Activated CD4-positive, alpha-beta T cell treated with anti-CD3 and anti-CD28 coated beads for 4 hours (primary cell): Measurements from ENCODE around the gene CNTN5.

ENCODE experiments used
- DNase-seq, 2 donors: peaks; one replicate each; pipeline ENCODE4 v3.0.0-alpha.2; 2020

Gene CNTN5

DNA sequence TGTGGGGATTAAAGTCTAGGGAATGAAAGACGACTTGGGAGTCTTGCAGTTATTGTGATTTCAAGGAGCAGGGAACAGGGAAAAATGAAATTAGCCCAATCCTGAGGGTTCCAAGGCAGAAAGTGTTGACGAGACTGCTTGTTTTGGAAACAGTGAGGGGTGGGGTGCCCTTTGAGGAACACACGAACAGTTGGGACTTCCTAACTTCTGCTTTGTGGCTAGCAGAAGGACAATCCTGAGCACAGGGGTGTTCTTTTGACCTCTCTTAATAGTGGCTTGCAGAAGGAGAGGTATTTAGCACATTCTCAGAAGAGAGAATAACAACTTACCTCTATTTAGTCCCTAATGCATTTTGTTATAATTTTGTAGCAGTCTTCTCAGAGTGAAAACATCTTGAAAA lies 1120.5 kb downstream of the CNTN5 start:
- DNase-seq, result no peak

DNA sequence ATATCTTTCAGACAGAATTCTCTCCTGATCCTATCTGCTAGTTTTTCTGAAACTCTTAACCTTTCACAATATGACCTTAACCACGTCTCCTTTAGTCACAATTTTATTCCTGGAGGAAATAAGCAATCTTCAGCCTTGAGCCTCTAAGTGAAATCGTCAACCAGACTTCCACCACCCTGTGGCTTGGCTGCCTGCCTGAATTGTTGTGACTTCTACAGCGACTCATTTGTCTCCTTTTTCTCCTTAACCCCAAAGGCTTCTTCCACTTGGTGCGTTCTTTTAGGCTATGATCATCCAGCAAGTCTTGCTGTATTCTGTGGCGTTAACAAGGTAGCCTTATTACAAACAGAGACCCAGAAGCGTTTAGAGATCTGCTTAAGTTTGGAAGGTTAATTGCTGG lies 1131.2 kb downstream of the CNTN5 start:
- no peak for DNase-seq

DNA sequence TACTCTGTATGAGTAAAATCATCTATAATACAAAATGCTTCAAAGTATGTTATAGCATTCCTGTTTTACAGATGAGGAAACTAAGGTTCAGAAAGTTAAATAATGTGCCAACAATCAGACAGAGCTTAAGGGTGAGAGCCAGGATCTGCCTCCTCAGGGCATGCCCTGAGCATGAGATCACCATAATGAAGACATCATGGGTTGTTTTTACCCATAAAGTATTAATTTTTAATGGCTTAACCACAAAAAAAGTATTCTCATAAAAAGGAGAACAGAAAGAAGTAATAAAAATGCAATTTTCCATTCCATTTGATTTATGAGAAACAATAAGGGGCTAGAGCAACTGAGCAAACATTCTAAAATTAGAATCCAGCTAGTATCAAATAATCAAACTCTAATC lies 1132.0 kb downstream of the CNTN5 start:
- DNase-seq, result no peak

DNA sequence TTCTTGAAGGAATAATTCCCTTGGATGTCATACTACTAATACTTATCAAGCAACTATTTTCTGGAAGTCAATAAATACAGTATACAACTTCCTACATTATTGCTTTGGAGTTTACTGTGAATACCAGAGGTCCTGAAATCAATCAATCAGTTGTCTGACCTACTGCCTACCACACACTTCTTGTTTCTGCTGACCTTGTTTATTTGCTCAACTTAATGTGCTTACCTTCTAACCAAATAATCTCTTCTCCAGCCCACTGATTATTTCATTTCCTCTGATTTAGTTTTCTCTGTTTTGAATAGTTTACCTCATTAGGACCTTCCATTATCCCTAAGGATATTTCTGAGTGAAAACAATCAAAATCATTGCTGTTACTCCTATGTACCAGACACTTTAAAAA lies 1142.7 kb downstream of the CNTN5 start:
- DNase-seq, result no peak

DNA sequence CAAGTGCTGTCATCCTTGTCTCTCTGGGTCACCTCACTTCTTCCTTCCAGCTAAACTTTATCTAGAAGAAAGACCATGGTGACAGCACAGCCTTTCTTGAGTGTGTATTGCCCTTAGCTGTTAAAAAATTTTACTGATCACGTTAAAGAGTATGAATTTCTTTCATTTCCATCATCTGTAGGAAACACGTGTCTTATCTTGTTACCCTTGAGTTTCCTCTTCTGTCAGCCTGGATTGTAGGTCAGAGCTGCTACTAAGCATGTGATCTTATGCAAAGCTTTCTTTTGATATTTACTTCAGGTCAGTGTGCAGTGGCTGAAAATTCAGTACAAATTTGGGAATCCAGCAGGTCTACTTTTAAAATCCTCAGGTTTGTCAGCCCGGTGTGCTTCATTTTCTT lies 1154.1 kb downstream of the CNTN5 start:
- DNase-seq, result no peak

DNA sequence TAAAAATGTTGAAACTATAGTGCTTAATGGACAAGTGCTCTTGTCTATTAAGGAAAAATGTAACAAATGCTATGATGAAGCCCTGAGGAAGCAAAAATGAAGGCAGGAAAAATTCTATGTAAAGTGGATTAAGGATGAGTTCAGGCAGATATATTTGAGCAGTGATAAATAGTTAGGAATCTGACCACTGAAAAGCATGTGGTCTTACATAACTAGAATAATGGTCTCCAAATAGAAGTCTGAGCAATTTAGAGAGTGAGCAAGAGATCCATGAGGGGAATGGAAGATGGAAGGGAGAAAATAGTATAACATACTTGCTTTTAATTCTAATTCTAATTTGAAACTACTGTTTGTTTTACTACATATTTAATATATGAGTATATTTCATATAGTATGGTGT lies 1155.7 kb downstream of the CNTN5 start:
- DNase-seq, result no peak

DNA sequence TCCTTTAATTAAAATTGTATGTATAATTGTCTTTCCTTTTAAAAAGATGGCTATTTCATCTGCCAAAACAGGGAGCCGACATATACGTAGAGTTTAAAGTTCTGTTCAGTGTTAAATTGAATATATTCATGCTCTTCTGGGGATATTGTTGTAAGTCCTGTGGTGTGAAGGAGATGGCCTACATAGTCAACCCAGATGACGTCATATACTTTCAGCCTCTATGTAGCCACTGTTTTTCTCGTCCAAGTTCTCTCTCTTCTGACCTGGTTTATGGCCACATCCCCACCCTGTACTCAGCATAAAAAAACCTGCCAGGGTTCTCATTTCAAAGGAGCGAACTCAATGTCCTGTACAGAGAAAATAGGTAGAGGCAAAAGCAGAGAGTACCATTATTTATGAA lies 1156.9 kb downstream of the CNTN5 start:
- no peak for DNase-seq

DNA sequence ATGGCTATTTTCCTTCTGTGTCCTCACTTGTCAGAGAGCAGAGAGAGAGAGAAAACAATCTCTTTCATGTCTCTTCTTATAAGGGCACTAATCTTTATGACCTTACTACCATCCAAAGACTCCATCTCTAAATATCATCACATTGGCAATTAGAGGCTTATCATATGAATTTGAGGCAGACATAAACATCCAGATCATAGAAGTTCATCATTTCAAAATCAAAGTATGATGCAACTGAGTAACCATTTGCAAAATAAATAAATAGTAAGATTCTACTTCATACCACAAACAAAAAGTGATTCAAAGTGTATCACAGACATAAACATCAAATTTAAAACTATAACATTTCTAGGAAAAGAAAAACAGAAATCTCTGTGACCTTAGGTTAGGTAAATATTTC lies 1161.6 kb downstream of the CNTN5 start:
- no peak for DNase-seq

DNA sequence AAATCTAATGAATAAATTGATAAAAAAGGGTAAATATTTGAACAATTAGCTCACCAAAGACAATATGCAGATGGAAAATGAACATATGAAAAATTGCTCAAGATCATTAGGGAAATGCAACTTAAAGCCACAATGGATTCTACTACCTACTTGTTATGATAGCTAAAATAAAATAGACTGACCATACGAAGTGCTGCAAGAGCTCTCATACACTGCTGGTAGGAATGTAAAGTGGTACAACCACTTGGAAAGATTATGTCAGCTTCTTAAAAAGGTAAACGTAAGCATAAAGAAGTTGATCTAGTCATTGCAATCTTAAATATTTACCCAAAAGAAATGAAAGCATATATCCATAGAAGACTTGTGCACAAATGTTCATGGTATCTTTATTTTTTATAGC lies 1162.2 kb downstream of the CNTN5 start:
- DNase-seq, result no peak

DNA sequence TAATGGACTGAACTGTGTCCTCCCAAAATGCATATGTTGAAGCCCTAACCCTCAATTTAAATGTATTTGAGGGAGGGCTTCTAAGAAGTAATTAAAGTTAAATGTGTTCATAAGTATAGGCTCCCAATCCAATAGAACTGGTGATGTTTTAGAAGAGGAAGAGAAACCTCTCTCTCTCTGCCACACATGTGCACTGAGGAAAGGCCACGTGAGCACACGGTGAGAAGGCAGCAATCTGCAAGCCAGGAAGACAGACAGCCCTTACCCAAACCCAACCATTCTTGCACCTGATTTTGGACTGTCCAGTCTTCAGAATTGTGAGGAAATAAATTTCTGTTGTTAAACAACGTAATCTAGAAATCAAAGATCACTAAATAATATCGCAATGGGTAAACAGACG lies 1164.8 kb downstream of the CNTN5 start:
- no peak for DNase-seq

DNA sequence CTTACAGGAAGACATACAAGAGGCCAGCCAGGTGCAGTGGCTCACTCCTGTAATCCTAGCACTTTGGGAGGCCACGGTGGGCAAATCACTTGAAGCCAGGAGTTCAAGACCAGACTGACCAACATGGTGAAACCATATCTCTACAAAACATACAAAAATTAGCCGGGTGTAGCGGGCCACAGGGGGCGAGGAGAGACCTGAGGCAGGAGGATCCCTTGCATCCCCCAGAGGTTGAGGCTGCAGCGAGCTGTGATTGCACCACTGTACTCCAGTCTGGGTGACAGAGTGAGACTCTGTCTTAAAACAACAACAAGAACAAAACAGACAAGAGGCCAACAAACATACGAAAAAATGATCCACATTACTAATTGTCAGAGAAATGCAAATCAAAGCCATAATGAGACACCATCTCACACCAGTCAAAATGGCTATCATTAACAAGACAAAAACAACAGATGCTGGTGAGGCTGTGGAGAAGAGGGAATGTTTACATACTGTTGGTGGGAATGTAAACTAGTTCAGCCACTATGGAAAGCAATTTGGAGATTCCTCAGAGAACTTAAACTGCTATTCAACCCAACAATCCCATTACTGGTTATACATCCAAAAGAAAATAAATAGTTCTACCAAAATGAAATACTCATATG lies 1167.5 kb downstream of the CNTN5 start:
- no peak for DNase-seq

DNA sequence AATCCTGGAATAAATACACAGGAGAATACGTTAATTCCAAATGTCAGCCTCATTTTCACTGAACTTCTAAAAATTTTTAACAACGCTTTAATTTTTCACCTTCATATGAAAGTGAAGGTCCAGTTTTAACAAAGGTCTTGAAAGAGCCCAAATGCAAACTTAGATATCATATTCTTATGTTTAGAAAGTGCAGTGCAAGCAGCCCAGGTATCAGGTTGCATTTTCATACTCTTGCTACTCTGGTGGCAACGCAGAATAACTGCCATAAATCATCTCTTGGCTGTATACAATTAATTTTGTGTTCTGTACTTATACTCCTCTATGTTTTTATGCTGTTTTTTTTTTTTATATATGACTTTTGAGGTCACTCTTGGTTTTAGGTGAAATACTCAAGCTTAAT lies 1169.6 kb downstream of the CNTN5 start:
- no peak for DNase-seq

DNA sequence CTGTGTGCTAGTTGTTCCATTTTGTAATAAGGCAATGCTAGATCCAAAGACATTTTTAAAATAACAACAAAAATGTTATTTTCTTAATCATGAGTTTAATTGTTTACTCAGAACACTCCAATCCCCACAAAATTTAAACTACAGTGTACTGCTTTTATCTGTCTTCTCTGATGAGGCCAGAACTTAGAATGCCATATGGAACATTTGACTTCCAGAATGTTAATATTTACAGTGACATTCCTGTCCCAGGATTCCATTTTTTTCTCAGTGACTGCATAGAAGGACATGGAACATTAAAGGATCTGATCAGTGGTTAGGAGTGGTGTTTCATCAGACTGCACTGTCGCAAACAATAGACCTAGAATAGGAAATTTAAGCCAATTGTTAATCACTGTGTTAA lies 1171.4 kb downstream of the CNTN5 start:
- no peak for DNase-seq

DNA sequence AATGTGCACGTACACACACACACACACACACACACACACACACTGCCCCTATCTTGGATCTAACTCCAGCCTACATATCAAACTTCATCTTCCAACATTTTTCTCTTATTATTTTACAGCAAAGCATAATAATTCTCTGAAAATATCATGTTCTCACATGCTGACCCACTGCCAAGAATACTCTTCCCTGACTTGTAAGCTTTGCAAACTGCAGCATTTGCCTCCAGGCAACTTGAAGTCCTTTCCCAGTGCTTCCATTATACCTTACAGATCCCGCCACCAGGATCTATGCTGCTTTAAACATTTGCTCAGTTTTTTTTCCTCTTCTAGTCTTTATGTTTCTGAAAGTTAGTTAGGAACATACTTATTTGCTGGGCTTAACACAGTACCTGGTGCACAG lies 1183.0 kb downstream of the CNTN5 start:
- no peak for DNase-seq

DNA sequence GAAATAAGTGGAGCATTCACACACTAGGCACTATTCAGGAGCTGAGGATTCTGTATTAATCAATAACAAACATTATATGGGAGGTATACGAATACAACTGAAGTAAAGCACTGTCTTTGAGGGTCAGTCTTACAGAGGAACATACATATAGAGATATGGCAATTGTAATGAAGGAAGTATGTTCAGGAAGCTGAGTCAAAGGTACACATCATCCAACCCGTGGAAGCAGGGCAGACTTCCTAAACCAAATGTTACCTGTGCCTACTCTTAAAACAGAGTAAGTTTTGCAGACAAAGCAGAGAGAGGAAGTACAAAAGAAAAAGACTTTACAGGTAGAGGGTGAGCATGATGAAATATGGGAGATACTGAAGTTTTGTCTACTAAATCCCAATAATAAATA lies 1185.2 kb downstream of the CNTN5 start:
- no peak for DNase-seq

DNA sequence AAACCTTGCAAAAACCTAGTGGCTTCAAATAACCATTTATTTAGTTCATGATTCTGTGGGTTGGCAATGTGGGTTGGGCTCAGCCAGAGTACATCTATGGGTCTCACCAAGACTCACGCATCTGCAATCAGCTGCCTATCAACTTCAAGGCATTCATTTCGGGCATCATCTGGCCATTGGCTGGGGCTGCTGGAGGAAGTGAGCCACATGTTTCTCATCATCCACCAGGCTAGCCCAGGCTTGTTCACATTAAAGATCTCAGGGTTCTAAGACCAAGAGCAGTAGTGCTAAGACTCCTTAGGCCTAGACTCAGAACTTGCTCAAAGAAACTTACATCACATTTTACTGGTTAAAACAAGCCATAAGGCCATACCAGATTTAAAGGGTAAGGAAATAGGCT lies 1187.5 kb downstream of the CNTN5 start:
- DNase-seq, result no peak

DNA sequence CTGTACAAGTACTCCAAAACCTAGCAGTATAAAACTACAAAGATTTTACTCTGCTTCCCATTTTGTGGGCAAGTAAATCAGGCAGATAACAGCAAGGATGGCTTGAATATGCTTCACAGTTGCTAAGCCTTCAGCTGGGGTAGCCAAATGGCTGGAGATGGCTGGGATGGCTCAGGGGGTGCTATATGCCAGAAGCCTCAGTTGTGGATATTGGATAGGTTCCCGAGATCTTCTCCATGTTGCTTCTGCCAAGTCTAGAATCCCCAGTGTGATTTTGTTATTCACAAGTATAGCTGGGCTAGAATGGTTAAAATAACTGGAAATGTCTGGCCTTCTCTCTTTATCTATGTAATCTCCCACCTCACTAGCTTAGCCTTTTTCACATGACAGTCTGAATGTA lies 1194.0 kb downstream of the CNTN5 start:
- no peak for DNase-seq

DNA sequence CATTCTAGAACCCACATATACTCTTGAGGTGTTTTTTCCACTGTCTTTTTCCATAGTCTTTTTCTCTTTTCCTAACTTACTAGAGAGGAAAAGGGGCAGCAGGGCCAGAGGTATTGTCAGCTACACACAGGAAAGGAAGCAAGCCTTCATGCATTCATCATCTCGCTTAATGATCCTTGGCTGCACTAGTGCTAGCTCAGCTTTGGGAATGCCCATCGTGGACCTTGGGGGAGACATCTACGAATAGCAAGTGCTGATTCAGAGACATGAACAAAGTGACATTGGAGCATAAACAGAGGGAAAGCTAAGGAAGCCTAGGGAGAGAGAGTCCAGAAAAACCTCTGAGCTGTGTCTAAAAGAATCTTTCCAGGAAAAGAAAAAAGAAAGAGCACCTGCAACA lies 1200.1 kb downstream of the CNTN5 start:
- DNase-seq, result no peak

DNA sequence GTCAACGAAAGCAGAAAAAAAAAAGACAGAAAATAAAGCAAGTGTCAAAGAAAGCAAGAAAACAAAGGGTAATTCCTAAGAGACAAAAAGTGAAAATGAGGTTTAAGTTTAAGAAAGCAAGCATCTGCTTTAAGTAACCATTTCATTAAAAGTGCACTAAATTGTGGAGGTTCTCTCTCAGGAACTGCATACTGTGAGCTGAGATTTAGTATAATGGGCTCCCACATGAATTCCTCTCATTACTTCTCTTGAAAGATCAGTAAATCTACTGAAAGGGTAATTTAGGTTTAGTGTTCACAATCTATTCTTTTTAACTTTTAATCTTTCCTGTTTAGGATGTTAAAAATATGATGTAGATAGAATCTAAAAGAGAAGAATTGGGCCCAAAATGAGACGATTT lies 1201.0 kb downstream of the CNTN5 start:
- DNase-seq, result no peak

DNA sequence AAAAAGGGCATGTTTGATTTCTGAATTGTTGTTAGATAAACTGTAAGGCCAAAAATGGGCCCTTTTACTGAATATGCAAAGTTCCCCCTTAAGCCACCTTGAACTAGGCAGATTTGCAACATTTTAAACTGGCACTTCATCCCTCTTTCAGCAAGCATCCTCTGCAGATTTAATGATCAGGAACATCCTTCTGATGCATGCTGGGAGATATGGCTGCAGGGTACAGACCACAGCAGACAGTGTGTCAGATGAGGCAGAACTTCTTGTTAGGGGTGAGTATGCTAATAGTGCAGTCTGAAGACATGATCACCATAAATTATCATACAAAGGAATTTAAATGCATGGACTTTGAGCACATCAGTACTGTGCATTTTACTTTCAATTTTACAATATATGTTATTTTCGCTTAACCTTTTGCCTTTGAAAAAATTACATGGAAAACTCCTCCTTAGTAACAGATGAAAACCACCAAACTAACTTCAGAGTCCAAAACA lies 1203.8 kb downstream of the CNTN5 start:
- DNase-seq, result no peak

DNA sequence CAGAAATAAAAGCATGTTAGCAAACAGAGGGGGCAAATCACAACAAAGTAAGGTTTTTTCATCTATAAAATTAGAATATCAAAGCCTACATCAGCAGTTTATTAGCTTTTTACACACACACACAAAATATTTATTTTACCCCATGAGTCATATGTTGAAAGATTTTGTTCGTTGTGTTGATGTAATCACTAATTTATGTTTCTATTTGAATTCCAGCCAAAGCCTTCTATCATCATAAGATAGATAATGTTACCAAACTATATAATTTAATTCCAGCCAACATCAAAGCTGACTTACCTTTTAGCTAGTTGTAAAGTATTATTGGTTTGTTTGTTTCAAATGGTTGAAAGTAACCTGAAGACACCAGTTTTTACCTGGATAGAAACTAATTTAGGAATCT lies 1208.3 kb downstream of the CNTN5 start:
- DNase-seq, result no peak

DNA sequence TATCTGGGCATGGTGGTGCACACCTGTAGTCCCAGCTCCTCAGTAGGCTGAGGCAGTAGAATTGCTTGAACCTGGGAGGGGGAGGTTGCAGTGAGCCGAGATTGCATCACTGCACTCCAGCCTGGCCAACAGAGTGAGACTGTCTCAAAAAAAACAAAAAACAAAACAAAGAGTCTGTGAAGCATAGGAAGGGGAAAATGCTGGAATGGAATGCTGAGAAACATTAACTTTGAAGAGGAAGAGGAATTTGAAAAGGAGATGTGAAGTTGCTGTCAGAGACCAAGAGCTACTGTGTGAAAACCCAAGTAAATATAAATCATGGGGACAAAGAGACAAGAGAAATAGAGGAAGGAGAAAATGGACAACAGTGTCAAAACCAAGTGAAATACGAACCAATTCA lies 1211.3 kb downstream of the CNTN5 start:
- DNase-seq, result no peak

DNA sequence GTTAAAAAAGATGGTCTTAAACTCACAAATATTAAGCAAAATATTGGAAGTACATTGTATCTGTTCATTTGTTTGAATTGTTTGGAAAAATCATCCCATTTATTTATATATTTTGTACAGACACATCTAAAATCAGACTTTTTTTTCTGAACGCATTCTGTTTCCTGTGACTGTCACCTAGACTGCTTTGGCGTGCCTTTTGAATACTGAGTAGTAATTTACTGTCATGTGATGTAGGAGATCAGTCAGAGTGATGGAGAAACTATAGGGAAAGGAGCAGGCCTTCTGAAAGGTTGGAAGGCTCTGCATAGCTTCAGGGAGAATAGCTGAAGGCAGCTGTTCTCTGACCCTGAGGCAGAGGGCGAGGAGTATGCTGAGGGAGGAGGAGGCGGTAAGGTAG lies 1214.3 kb downstream of the CNTN5 start:
- no peak for DNase-seq

DNA sequence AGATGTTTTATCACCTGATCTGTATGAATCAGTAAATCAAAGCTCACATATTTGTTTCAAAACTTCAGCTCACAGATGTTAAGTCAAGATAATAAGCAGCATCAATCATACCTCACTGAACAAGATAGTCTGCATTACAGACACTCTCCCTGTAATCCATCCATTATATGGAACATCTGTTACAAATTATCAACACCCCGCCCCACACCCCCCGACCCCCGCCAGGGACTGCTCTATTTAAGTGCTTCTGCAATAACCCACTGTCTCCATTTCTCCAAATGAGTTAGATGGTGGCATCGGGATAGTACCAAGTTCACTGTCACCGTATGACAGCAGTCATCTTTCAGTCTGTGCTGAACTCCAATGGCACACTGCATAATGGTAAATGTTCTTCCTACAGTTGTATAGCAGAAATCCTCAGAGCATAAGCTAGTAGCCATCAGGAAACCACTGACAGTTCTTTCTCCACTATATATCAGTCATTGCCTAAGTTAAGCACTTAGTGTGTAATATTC lies 1219.3 kb downstream of the CNTN5 start:
- DNase-seq, result no peak

DNA sequence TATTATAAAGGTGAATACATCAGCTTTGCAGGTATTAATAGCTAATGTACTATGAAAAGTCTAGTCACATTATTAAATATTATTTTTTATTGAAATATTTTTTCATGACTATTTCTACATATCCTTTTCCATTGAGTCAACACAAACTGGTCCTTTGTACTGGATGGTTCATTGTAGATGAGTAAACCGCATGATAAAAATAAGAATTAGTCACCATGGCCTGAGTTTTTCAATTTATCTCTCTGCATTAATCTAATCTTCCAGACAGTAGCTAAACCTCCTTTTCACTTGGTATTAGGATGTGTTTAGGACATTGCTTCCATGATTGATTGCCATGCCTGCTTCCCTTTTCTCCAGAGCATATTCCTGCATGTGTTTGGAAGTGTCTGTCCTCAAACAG lies 1227.0 kb downstream of the CNTN5 start:
- DNase-seq, result no peak
